ENCODE data around the gene ZNF780B. TPM values are rescaled to one million over a fixed set of nuclear protein-coding genes. Genes with fewer than 3 reads are reported as not detected.
A peak's percentile ranks its signal among the peaks of the same experiment; 100 is the strongest.
"Not testable (repeated sequence)": the region's sequence is repeated elsewhere in the genome, so short reads cannot be mapped to it uniquely, and the experiment has no call there.

Gene ZNF780B
- total RNA-seq, 1 donor from 2014 or later: 26.0 TPM

DNA sequence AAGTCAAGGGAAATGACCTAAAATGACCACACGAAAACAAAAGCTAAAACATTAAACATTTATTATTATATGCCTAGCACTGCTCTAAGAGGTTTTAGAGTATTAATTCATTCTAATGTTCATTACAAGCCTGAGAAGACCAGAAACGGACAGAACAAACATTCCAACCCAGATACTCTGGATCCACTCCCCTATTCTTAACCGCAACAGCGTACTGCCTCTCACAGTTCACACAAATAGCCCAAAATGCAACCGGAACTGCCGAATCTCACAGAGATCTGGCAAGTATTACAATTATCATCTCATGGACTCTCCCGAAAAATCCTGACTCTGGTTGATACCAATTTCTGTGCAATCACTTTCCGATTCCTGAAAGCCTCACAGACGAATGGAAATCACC is 1.4 kb downstream of the ZNF780B start:
- intact Hi-C loops (cut with DNase I): loop anchor here (10.0 kb wide), 1 partner anchor 50 kb away; no protein-coding TSS in a partner anchor
- ATAC-seq (ENCODE audit: poor library complexity) (no peak), DNase-seq (no peak)

DNA sequence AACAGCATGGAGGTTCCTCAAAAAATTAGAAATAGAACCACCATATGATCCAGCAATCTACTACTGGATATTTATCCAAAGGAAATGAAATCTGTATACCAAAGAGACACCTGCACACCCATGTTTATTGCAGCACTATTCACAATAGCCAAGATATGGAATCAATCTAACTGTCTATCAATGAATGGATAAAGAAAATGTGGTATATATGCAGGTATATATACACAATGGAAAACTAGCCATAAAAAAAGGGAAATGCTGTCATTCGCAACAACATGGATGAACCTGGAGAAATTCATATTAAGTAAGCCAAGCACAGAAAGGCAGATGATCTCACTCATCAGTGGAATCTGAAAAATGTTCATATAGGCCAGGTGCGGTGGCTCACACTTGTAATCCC is 2.5 kb downstream of the ZNF780B start:
- ATAC-seq (ENCODE audit: poor library complexity): no peak
- no peak for DNase-seq
- intact Hi-C loops (cut with DNase I): loop anchor here (10.0 kb wide), 1 partner anchor 49 kb away; no protein-coding TSS in a partner anchor

DNA sequence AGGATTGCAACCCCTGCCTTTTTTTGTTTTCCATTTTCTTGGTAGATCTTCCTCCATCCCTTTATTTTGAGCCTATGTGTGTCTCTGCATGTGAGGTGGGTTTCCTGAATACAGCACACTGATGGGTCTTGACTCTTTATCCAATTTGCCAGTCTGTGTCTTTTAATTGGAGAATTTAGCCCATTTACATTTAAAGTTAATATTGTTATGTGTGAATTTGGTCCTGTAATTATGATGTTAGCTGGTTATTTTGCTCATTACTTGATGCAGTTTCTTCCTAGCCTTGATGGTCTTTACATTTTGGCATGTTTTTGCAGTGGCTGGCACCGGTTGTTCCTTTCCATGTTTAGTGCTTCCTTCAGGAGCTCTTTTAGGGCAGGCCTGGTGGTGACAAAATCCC is 14.3 kb downstream of the ZNF780B start:
- DNase-seq; ATAC-seq (ENCODE audit: poor library complexity); intact Hi-C loops (cut with DNase I): not testable (repeated sequence)

DNA sequence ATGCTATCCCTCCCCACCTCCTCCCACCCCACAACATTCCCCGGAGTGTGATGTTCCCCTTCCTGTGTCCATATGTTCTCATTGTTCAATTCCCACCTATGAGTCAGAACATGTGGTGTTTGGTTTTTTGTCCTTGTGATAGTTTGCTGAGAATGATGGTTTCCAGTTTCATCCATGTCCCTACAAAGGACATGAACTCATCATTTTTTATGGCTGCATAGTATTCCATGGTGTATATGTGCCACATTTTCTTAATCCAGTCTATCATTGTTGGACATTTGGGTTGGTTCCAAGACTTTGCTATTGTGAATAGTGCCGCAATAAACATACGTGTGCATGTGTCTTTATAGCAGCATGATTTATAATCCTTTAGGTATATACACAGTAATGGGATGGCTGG is 18.0 kb downstream of the ZNF780B start:
- intact Hi-C loops (cut with DNase I); ATAC-seq (ENCODE audit: poor library complexity); DNase-seq: not testable (repeated sequence)

DNA sequence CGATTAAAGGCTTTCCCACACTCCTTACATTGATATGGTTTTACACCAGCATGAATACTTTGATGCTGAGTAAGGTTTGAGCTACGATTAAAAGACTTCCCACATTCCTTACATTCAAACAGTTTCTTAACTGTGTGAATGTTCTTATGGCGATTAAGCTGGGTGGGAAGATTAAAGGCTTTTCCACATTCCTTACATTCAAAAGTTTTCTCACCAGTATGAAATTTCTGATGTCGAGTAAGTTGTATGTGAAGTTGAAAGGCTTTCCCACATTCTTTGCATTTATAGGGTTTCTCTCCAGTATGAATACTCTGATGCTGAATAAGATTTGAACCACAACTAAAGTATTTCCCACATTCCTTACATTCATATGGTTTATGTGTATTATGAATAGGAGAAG is 20.0 kb downstream of the ZNF780B start:
- intact Hi-C loops (cut with DNase I): no loop called here
- ATAC-seq (ENCODE audit: poor library complexity): no peak
- no peak for DNase-seq

DNA sequence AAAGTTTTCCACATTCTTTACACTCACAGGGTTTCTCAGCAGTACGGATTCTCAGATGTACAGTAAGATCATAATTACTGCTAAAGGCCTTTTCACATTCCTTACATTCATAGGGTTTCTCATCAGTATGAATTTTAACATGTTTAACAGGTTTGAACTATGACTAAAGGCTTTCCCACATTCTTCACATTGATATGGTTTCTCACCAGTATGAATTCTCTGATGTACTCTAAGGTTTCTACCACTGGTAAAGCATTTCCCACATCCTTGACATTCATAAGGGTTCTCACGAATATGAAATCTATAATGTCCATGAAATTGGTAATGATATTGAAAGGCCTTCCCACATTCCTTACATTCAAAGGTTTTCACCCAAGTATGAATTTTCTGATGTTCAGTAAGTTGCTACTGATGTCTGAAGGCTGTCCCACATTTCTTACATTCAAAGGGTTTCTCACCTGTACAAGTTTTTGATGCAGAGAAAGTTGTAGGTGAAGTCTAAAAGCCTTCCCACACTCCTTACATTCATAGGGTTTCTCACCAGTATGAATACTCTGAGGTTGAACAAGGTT is 22.0 kb downstream of the ZNF780B start:
- no peak for ATAC-seq (ENCODE audit: poor library complexity)
- intact Hi-C loops (cut with DNase I): no loop called here
- no peak for DNase-seq

DNA sequence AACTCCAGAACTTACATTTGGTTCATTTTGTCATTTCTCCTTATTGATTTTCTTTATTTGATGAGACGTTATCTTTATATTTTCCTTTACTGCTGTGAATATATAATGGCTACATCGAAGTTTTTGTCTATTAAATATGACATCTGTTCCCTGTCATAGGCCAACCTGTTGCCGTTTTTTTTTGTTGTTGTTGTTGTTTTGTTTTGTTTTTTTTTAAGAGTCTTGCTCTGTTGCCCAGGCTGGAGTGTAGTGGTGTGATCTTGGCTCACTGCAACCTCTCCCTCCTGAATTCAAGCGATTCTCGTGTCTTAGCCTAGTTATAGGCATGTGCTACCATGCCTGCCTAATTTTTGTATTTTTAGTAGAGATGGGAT is 29.4 kb downstream of the ZNF780B start:
- no peak for DNase-seq
- intact Hi-C loops (cut with DNase I): no loop called here
- ATAC-seq (ENCODE audit: poor library complexity): no peak

DNA sequence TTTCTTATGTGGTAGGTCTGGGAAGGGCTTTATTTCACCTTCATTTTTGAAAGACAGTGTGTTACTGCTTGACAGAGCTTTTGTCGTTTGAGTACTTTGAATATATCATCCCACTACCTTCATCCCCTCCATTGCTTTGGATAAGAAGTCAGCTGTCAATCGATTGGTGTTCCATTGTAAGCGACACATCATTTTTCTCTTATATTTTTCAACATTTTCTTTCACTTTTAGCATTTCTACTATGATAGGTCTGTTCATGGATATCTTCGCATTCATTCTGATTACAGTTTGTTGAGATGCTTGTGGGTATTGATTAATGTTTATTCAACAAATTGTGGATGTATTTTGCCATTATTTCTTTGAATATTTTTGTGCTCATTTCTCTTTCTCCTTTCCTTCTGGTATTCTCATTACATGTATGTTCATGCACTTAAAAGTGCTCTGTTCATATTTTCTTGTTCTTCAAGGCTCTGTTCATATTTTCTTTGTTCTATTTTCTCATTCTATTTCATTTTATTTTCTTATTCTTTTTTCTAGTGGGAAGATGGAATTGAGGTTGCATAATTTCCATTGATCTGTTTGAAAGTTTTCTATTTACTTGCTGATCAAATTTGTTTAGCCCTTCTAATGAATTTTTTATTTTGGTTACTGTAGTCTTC is 30.0 kb downstream of the ZNF780B start:
- intact Hi-C loops (cut with DNase I): no loop called here
- ATAC-seq (ENCODE audit: poor library complexity) (no peak), DNase-seq (no peak)

DNA sequence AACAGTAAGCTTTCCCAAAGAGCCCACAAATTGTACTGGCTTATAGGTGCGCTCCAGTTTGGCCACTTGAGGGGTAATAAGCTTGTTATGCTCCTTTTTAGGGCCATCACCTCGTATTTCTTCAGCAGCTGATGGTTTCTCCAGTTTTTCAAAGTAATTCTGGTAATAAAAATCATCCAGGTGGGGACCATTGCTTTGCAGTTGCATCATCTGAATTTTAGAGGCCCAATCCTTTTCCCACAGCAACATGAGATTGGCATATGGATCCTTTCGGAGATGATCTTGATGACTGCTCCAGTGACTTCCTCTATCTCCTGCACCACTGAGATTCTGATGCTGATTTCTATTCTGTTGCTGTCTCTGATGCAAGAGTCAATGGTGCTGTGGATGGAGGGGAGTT is 32.1 kb downstream of the ZNF780B start:
- intact Hi-C loops (cut with DNase I): no loop called here
- ATAC-seq (ENCODE audit: poor library complexity) (no peak), DNase-seq (no peak)

DNA sequence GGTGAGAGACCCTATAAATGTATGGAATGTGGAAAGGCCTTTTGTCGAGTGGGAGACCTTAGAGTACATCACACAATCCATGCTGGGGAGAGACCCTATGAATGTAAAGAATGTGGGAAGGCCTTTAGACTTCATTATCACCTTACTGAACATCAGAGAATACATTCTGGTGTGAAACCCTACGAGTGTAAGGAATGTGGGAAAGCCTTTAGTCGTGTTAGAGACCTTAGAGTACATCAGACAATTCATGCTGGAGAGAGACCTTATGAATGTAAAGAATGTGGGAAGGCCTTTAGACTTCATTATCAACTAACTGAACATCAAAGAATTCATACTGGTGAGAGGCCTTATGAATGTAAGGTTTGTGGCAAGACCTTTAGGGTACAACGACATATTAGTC is 42.0 kb downstream of the ZNF780B start:
- ATAC-seq (ENCODE audit: poor library complexity) (no peak), DNase-seq (no peak)
- intact Hi-C loops (cut with DNase I): no loop called here

DNA sequence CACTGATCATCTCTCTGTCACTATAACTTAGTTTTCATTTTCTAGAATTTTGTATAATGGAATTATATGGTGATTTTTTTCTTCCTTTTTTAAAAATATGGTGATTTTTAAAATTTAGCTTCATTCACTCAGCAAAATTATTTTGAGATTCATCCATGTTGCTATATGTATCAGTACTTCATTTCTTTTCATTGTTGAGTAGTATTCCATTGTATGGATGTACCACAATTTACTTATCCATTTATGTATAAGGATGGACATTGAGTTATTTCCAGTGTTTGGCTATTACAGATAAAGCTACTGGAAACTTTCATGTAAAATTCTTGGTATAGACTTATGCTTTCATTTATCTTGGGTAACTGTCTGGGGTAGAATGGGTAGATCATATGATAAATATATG is 46.4 kb downstream of the ZNF780B start:
- DNase-seq (no peak), ATAC-seq (ENCODE audit: poor library complexity) (no peak)
- intact Hi-C loops (cut with DNase I): loop anchor here (10.0 kb wide), 1 partner anchor 45 kb away; the partner anchor contains the start of gene ZNF780B

DNA sequence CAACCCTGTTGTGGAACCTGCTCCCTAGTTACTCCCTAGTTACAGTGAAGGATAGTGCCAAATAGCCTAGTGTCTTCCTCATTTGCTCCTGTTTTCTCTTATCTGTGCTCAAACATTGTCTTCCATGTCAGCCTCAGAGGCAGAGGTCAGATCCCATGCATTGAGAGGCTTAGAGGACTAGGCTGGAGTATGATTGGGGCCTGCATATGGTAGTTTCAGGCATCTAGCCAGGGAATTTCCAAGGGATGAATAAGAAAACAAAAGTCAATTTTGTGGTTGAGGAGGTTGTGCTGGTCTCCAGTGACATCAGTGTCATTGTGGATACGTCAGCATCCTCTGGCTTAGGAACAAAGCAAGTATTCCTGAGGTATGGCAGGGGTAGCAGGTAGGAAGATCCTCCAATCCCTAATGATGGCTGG is 49.7 kb downstream of the ZNF780B start:
- no peak for ATAC-seq (ENCODE audit: poor library complexity)
- intact Hi-C loops (cut with DNase I): loop anchor here (10.0 kb wide), 1 partner anchor 49 kb away; the partner anchor contains the start of gene ZNF780B
- no peak for DNase-seq

DNA sequence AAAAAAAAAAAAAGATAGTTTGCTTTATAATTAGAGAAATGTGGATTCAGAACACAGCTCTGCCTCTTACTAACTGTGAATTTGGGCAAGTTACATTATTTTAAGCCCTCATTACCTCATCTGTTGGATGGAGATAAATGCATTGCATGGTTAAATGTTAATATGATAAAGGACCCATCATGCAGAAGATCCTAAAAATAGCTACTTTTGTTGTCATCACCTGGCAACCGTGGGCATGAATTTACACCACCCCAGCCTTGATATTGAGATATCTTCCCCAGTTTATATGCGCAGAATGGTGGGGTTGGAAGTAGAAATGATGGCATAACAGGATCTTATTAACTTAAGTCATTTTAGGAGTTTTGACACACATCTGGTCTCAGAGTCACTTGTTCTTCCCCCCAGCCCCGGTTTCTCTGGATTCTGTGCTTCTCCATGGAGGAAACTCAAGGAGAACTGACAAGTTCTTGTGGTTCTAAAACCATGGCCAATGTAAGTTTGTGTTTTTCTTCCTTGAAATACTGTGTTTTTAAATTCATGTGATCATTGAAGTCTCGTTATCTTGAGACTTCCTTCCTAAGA is 50.2 kb downstream of the ZNF780B start:
- DNase-seq (no peak), ATAC-seq (ENCODE audit: poor library complexity) (peak; percentile 49)
- intact Hi-C loops (cut with DNase I): loop anchor here (10.0 kb wide), 1 partner anchor 49 kb away; the partner anchor contains the start of gene ZNF780B

DNA sequence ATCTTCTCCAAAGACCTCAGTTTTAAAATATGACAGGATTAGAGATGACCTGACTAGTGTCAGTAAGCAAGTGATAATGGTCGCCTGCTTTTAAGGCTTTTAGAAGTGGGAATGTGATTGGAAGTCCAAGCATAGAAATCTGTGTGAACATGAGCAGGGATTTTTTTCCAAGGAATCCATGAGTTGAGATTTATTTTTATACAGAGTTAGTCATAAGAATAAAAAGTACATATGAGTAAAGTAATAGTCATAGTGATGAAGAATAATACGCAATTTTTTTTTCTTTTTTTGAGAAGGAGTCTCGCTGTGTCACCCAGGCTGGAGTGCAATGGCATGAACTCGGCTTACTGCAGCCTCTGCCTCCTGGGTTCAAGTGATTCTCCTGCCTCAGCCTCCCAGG is 57.5 kb downstream of the ZNF780B start:
- intact Hi-C loops (cut with DNase I): no loop called here

DNA sequence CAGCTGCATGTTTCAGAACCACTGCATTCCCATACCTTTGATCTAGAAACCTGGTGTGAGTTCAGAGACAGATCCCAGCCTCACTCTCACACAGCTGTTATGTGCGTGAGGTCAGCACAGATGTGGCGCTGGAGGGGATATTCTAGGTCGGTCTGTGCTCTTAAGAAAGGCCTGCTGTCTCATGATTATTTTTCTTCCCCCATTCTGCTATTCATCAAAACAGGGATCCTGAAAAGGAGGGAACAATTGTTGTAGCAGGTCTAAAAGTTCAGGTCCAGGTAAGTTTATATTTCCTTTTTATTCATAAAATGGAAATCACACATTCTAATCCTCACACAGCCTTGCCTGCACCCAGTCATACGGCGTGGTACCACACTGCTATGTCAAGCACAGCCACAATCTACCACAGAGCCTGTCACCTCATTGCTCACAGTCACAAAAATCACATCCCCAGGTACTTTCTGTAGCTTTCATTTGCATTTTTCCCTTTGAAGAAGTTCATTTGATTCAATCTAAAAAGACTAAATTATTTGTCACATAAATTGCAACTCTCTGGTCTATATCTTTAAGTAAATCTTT is 58.3 kb downstream of the ZNF780B start:
- ATAC-seq (ENCODE audit: poor library complexity) (no peak), DNase-seq (no peak)
- intact Hi-C loops (cut with DNase I): no loop called here

More for the DNA sequence above, 57.5 kb downstream of the ZNF780B start:
- ATAC-seq (ENCODE audit: poor library complexity): no peak
- DNase-seq: no peak

DNA sequence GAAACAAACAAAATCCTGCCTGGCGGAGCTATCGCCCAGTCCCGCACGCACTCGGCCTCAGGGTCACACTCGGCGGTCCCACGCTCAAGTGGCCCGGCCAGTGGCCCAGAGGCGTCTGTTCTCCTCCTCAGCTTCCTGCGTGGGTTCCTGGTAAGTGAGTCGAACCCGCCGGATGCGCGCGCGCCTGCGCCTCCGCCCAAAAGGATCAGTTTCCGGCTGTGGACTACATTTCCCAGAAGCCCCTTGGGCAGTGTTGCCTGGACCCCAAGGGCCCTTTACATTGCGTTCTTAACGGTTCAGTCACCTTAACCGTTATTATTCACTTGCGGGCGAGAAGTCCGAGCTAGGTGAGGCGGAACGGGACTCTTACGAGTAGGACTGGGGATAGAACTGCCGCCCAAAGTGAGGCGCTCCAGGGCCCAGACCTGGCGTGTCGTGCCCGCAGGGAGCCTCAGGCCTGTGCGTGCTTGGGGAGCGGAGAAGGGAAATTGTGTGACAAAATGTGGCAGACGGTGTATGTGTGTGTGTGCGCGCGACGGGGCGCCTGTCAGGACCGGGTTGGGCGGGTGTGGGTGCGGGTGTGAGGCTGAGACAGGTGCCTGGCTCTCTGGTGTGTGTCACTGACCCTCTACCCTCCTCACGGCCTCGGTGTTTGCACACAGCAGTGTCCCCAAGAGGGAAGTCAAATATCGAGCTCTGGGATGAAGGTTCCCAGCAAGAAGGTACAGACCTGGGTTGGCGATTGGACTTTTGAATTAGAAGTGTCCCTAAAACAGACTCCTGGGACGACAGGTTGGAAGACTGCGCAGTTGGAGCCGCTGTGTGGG is 59.0 kb downstream of the ZNF780B start, which contains the start of gene ZNF546:
Gene ZNF546 (plus strand): TSS at position 250 of the 827 bp plus-strand sequence. CDS start 1,267 bp downstream, outside the sequence.
- peak; percentile 99 for ATAC-seq (ENCODE audit: poor library complexity)
- DNase-seq: peak; percentile 95
- intact Hi-C loops (cut with DNase I): no loop called here

DNA sequence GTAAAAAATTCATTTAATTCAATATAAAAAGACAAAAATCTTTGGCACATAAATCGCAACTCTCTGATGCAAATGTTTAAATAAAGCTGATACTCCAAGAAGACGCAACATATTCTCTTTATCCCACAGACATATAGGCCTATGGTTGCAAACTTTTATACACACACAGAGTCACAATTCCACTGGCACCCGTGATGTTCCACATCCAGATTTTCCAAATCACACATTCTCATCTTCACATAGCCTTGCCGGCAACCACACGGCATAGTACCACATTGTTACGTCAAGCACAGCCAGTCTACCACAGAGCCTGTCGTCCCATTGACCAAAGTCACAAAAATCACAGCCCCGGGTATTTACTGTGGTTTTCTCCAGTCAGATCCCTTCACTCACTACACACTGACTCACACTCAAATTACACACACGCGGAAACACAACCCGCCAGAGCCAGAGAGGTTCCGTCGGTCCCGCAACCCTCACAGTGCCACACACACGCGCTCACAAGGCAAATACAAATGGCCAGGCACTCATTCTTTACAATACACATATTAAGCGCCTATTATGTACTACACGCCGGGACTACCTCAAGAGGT is 59.7 kb downstream of the ZNF780B start:
- DNase-seq (no peak), ATAC-seq (ENCODE audit: poor library complexity) (peak; percentile 48)
- intact Hi-C loops (cut with DNase I): no loop called here

DNA sequence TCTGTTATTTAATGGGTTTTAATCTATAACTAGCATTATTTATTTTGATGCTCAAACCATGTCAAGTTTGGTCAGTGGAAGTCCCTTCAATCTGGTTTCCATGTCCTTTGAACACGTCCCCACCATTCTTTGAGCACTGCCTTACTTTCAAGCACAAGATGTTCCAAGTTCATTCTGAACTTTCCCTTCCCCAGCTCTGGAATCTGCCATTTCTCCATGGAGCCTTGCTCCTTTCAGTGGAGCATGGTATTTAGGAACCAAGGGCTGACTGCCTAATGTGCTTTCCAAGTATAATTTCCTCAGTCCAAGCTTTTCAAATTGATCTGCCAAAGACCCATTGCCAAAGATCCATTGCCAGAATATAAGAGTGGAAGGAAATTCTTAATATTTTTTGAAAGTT is 60.2 kb downstream of the ZNF780B start:
- no peak for ATAC-seq (ENCODE audit: poor library complexity)
- intact Hi-C loops (cut with DNase I): no loop called here

More for the DNA sequence above, 60.2 kb downstream of the ZNF780B start:
- DNase-seq: no peak

Measured in Right ventricle myocardium superior (tissue), 1 donor.